GM12865 (cell line): Measurements from ENCODE around the gene ITGA7.
"Not testable (repeated sequence)": the region's sequence is repeated elsewhere in the genome, so short reads cannot be mapped to it uniquely, and the experiment has no call there.

Source experiments
- DNase-seq: peaks from one replicate; pipeline ENCODE4 v3.0.0; 2010; ENCODE audit warnings: low read depth
- H3K4me3 ChIP-seq: 2 replicates; pipeline ENCODE4 v1.5.1; 2011; ENCODE audit warnings: mild to moderate bottlenecking, low read depth, low read length, control low read depth
- TF ChIP-seq, protein P1 (sequence below): IDR thresholded peaks from 2 replicates; pipeline ENCODE4 v1.5.1; 2011; ENCODE audit warnings: low read length, control low read depth, low read depth, inconsistent platforms; ENCODE audit not compliant: insufficient read depth; ENCODE audit errors: missing control alignments

Gene ITGA7

DNA sequence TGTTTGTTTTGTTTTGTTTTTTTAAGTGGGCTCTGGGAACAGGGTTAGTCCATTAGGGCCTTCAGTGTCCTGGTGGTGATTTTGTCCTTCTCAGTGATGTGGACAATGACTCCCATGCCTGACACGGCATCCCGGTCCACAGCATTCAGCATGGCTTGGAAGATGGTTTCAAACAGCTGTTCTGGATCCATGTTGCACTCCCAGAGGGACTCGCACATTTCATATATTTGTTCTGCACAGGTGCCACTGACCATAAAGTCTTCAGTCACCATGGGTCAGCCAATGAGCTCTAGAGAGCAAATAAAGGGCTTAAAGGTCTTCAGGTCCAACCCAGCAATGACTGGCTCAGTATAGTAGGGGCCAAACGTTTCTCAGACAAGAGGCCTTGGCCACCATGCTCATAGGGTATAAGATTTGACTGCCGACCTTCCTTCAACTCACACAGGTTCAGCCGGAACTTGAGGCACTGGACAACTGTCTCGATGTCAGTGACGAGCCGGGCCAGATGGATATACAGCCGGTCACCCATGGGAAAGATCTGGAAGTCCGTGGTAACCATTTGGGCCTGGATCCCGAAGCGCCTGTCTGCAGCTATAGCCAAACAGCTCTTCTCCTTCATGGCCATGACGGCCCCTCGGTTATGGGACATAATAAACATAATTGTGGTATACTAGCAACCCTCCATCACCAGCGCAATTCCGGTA, 53.0 kb downstream of the ITGA7 start:
- DNase-seq = no peak
- no peak overlapping the region for H3K4me3 ChIP-seq
- TF ChIP-seq, protein P1, sequence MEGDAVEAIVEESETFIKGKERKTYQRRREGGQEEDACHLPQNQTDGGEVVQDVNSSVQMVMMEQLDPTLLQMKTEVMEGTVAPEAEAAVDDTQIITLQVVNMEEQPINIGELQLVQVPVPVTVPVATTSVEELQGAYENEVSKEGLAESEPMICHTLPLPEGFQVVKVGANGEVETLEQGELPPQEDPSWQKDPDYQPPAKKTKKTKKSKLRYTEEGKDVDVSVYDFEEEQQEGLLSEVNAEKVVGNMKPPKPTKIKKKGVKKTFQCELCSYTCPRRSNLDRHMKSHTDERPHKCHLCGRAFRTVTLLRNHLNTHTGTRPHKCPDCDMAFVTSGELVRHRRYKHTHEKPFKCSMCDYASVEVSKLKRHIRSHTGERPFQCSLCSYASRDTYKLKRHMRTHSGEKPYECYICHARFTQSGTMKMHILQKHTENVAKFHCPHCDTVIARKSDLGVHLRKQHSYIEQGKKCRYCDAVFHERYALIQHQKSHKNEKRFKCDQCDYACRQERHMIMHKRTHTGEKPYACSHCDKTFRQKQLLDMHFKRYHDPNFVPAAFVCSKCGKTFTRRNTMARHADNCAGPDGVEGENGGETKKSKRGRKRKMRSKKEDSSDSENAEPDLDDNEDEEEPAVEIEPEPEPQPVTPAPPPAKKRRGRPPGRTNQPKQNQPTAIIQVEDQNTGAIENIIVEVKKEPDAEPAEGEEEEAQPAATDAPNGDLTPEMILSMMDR = no peak

DNA sequence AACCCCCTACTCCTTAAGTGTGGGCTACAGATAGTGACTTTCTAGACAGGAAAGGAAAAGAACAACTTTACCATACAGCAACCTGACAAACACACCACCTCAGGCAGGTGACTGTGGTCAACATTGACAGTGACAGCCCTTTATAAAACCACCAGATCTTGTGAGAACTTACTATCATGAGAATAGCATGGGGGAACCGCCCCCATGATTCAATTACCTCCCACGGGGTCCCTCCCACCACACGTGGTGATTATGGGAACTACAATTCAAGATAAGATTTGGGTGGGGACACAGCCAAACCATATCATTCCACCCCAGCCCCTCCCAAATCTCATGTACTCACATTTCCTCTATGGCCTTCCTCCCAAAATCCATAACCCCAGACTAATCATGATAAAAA, 54.7 kb downstream of the ITGA7 start:
- no peak for DNase-seq
- TF ChIP-seq, protein P1 = no peak
- H3K4me3 ChIP-seq = no peak overlapping the region

DNA sequence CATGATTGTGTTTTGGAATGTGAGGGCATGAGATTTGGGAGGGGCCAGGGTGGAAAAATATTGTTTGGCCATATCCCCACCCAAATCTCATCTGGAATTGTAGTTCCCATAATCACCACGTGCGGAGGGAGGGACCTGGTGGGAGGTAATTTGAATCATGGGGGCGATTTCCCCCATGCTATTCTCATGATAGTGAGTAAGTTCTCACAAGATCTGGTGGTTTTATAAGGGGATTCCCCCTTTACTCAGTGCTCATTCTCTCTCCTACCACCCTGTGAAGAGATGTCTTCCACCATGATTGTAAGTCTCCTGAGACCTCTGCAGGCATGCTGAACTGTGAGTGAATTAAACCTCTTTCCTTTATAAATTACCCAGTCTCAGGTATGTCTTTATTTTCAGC, 55.4 kb downstream of the ITGA7 start:
- TF ChIP-seq, protein P1 = no peak
- H3K4me3 ChIP-seq = no peak overlapping the region
- DNase-seq = peak; percentile 18

DNA sequence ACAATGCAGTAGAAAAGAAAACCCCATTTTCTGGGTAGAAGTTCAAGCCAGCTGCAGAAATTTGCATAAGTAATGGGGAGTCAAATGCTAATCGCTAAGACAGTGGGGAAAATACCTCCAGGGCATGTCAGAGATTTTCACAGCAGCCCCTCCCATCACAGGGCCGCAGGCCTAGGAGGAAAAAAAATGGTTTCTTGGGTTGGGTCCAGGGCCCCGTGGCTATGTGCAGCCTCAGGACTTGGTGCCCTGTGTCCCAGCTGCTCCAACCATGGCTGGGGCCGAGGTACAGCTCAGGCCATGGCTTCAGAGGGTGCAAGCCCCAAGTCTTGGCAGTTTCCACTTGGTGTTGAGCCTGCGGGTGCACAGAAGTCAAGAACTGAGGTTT, 56.4 kb downstream of the ITGA7 start:
- TF ChIP-seq, protein P1 = no peak
- no peak for DNase-seq
- no peak overlapping the region for H3K4me3 ChIP-seq

DNA sequence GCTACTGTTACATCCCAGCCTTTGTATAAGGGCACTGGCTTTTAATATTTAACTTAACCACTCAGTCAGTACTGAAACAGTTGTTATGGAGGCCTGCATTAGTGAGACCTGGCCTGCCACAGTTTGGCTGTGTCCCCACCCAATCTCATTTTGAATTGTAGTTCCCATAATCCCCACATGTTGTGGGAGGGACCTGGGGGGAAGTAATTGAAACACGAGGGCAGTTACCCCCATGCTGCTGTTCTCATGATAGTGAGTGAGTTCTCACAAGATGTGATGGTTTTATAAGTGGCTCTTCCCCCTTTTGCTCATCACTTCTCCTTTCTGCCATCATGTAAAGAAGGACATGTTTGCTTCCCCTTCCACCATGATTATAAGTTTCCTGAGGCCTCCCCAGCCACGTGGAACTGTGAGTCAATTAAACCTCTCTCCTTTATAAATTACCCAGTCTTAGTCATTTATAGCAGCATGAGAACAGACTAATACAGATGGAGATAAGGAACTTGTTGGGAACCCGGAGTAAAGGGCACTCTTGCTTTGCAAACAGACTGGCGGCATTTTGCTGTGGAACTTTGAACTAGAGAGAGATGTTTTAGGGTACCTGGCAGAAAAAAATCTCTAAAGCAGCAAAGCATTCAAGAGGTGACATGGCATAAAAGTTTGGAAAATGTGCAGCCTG, 56.9 kb downstream of the ITGA7 start:
- H3K4me3 ChIP-seq, DNase-seq: not testable (repeated sequence)

DNA sequence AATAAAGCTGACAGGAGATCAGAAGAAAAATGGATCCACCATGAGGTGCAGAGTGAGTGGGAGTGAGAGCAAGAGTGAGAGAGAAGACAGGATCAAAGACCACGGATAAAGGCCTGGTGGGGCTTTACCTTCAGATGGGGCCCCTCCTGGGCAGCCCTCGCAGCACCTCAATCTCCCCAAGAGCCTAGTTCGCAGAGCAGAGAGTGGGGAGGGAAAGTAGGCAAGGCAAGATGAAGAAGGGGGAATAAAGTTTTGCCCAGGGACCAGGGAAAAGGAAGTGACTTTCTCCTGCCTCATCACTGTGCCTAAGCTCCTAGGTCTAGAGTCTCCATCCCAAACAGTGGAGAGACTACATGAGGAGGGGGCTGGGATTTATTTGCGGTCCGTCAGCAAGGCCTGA, 60.7 kb downstream of the ITGA7 start:
- TF ChIP-seq, protein P1 = no peak
- DNase-seq = no peak
- no peak overlapping the region for H3K4me3 ChIP-seq

DNA sequence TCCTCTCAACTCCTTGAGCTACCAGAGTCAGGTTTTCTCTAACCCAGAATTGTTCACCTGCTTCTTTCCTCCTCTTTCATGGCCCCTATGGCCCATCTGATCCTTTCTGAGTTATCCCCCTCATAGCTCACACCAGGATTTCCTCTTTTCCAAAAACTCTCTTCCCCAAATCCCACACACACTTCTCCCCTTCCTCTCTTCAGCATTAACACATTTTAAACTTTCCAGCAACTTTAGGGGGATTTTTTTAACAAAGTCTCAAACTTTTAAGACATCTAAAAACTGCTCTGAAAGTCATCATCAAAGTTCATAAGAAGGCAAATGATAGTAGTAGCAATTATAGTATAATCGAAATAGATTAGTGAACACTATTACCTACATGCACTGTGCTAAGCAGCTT, 63.1 kb downstream of the ITGA7 start:
- TF ChIP-seq, protein P1 = no peak
- DNase-seq = no peak
- H3K4me3 ChIP-seq = no peak overlapping the region
